ENCODE results near the gene PLEKHO2.

- no peak for TF ChIP-seq CTCF (IDR thresholded peaks at IDR 0.05)
- TF ChIP-seq ZFX (IDR thresholded peaks at IDR 0.05; ENCODE audit: borderline replicate concordance) = no peak
These were observed 63.6 kb downstream of the PLEKHO2 start for GRCh38 chr15:64905119-64905831.
